Activated naive CD8-positive, alpha-beta T cell (primary cell): ENCODE measurements around the gene ABCE1.
A peak's percentile ranks its signal among the peaks of the same experiment; 100 is the strongest.
"Not testable (repeated sequence)": the region's sequence is repeated elsewhere in the genome, so short reads cannot be mapped to it uniquely, and the experiment has no call there.

Experiments used
- H3K27ac Mint-ChIP-seq: one replicate; pipeline ENCODE4 v1.8.0; 2021; ENCODE audit warnings: mixed read lengths
- H3K27me3 Mint-ChIP-seq: one replicate; pipeline ENCODE4 v1.8.0; 2021; ENCODE audit warnings: mixed read lengths
- H3K36me3 Mint-ChIP-seq: one replicate; pipeline ENCODE4 v1.8.0; 2021; ENCODE audit warnings: mixed read lengths
- H3K4me1 Mint-ChIP-seq: one replicate; pipeline ENCODE4 v1.8.0; 2021; ENCODE audit warnings: low read depth, mixed read lengths
- H3K4me3 Mint-ChIP-seq: one replicate; pipeline ENCODE4 v1.8.0; 2021; ENCODE audit warnings: mild to moderate bottlenecking, mixed read lengths
- H3K9me3 Mint-ChIP-seq: one replicate; pipeline ENCODE4 v1.8.0; 2021; ENCODE audit warnings: low read depth, mixed read lengths

Gene ABCE1

GRCh38 chr4:145132511-145133098, 34.5 kb downstream of the ABCE1 start:
- peak overlapping the region; percentile 45 for H3K4me3 Mint-ChIP-seq

GRCh38 chr4:145136219-145136618, 38.1 kb downstream of the ABCE1 start:
- Mint-ChIP-seq H3K4me1 (peaks cover 38% of the 10 kb centered on the region), H3K36me3 (peaks cover 21% of the 10 kb centered on the region), H3K27ac (peak overlapping the region; percentile 68)
- H3K27me3 Mint-ChIP-seq, H3K4me3 Mint-ChIP-seq, H3K9me3 Mint-ChIP-seq: not testable (repeated sequence)

More at GRCh38 chr4:145132511-145133098, 34.5 kb downstream of the ABCE1 start:
- Mint-ChIP-seq H3K27ac (peak overlapping the region; percentile 65), H3K9me3 (no peaks in the 10 kb centered on the region), H3K36me3 (peaks cover 18% of the 10 kb centered on the region), H3K27me3 (no peaks in the 10 kb centered on the region), H3K4me1 (peaks cover 43% of the 10 kb centered on the region)

- peaks cover 4% of the 10 kb centered on the region for H3K4me1 Mint-ChIP-seq
- H3K4me3 Mint-ChIP-seq = no peak overlapping the region
- no peaks in the 10 kb centered on the region for H3K9me3 Mint-ChIP-seq
- peaks cover 23% of the 10 kb centered on the region for H3K36me3 Mint-ChIP-seq
- H3K27me3 Mint-ChIP-seq = no peaks in the 10 kb centered on the region
- H3K27ac Mint-ChIP-seq = no peak overlapping the region
These were observed 50.9 kb downstream of the ABCE1 start for GRCh38 chr4:145148980-145149379.

GRCh38 chr4:145153181-145153903, 55.2 kb downstream of the ABCE1 start:
- Mint-ChIP-seq H3K27ac (no peak overlapping the region), H3K36me3 (peaks cover 20% of the 10 kb centered on the region), H3K4me3 (no peak overlapping the region), H3K9me3 (no peaks in the 10 kb centered on the region), H3K4me1 (peaks cover 11% of the 10 kb centered on the region), H3K27me3 (no peaks in the 10 kb centered on the region)

GRCh38 chr4:145153904-145154298, 55.8 kb downstream of the ABCE1 start:
- no peaks in the 10 kb centered on the region for H3K9me3 Mint-ChIP-seq
- no peaks in the 10 kb centered on the region for H3K27me3 Mint-ChIP-seq
- peaks cover 11% of the 10 kb centered on the region for H3K4me1 Mint-ChIP-seq
- H3K36me3 Mint-ChIP-seq = peaks cover 17% of the 10 kb centered on the region
- no peak overlapping the region for H3K27ac Mint-ChIP-seq
- H3K4me3 Mint-ChIP-seq = no peak overlapping the region

- Mint-ChIP-seq H3K4me1 (peaks cover 9% of the 10 kb centered on the region), H3K4me3 (no peak overlapping the region), H3K36me3 (peaks cover 13% of the 10 kb centered on the region), H3K27ac (no peak overlapping the region), H3K27me3 (no peaks in the 10 kb centered on the region), H3K9me3 (no peaks in the 10 kb centered on the region)
These were observed 56.5 kb downstream of the ABCE1 start for GRCh38 chr4:145154573-145154972.

GRCh38 chr4:145155268-145155870, 57.3 kb downstream of the ABCE1 start:
- H3K4me1 Mint-ChIP-seq = peaks cover 9% of the 10 kb centered on the region
- no peaks in the 10 kb centered on the region for H3K27me3 Mint-ChIP-seq
- H3K27ac Mint-ChIP-seq = no peak overlapping the region
- no peaks in the 10 kb centered on the region for H3K9me3 Mint-ChIP-seq
- H3K36me3 Mint-ChIP-seq = peaks cover 9% of the 10 kb centered on the region
- H3K4me3 Mint-ChIP-seq = no peak overlapping the region

GRCh38 chr4:145156986-145157385, 58.9 kb downstream of the ABCE1 start:
- Mint-ChIP-seq H3K9me3 (no peaks in the 10 kb centered on the region), H3K4me3 (no peak overlapping the region), H3K27ac (no peak overlapping the region), H3K36me3 (peaks cover 9% of the 10 kb centered on the region), H3K4me1 (peaks cover 12% of the 10 kb centered on the region), H3K27me3 (no peaks in the 10 kb centered on the region)

GRCh38 chr4:145161549-145161948, 63.4 kb downstream of the ABCE1 start:
- peaks cover 3% of the 10 kb centered on the region for H3K36me3 Mint-ChIP-seq
- H3K27ac Mint-ChIP-seq = no peak overlapping the region
- H3K27me3 Mint-ChIP-seq = no peaks in the 10 kb centered on the region
- H3K9me3 Mint-ChIP-seq = no peaks in the 10 kb centered on the region
- H3K4me1 Mint-ChIP-seq = peaks cover 9% of the 10 kb centered on the region
- no peak overlapping the region for H3K4me3 Mint-ChIP-seq

- Mint-ChIP-seq H3K27me3 (no peaks in the 10 kb centered on the region), H3K9me3 (no peaks in the 10 kb centered on the region), H3K36me3 (peaks cover 12% of the 10 kb centered on the region), H3K4me3 (no peak overlapping the region), H3K27ac (no peak overlapping the region), H3K4me1 (peaks cover 25% of the 10 kb centered on the region)
These were observed 69.8 kb downstream of the ABCE1 start for GRCh38 chr4:145167887-145168286.

GRCh38 chr4:145168581-145169187, 70.6 kb downstream of the ABCE1 start:
- Mint-ChIP-seq H3K27ac (peak overlapping the region; percentile 16), H3K36me3 (peaks cover 14% of the 10 kb centered on the region), H3K4me1 (peaks cover 30% of the 10 kb centered on the region), H3K4me3 (no peak overlapping the region), H3K9me3 (no peaks in the 10 kb centered on the region), H3K27me3 (no peaks in the 10 kb centered on the region)

- Mint-ChIP-seq H3K27me3 (no peaks in the 10 kb centered on the region), H3K36me3 (peaks cover 24% of the 10 kb centered on the region), H3K27ac (no peak overlapping the region), H3K4me3 (no peak overlapping the region), H3K4me1 (peaks cover 42% of the 10 kb centered on the region), H3K9me3 (no peaks in the 10 kb centered on the region)
These were observed 72.1 kb downstream of the ABCE1 start for GRCh38 chr4:145170223-145170622.

- Mint-ChIP-seq H3K4me3 (no peak overlapping the region), H3K4me1 (peaks cover 51% of the 10 kb centered on the region), H3K9me3 (no peaks in the 10 kb centered on the region), H3K36me3 (peaks cover 24% of the 10 kb centered on the region), H3K27me3 (no peaks in the 10 kb centered on the region), H3K27ac (peak overlapping the region; percentile 59)
These were observed 73.8 kb downstream of the ABCE1 start for GRCh38 chr4:145171911-145172310.

- Mint-ChIP-seq H3K27me3 (no peaks in the 10 kb centered on the region), H3K36me3 (peaks cover 22% of the 10 kb centered on the region), H3K4me1 (peaks cover 54% of the 10 kb centered on the region), H3K4me3 (peak overlapping the region; percentile 99), H3K27ac (no peak overlapping the region), H3K9me3 (no peaks in the 10 kb centered on the region)
These were observed 78.7 kb downstream of the ABCE1 start for GRCh38 chr4:145176641-145177432.
